ENCODE results near the gene MFSD6. TPM values are rescaled to one million over a fixed set of nuclear protein-coding genes. Genes with fewer than 3 reads are reported as not detected.

Gene MFSD6
- polyA plus RNA-seq, 2 of the 4 experiments (the other 2 are of a cell fraction): 14.3 to 41.3 TPM

DNA sequence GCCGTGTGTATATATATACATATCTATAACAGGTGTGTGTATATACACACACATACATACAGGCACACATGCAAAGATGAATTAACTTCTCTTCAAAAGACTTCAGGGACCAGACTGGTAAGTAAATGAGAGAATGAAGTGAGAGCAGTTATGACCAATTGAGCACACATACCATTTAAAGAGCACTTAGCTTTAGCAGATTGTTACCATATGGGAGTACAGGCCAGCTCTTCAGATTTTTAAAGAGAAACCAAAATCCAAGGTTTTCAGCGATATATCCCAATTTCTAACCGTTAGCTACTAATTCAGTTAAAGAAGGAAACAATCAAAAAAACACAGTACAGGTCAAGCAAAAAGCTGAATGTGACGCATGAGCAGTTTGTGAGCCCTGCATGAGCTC lies 41.1 kb upstream of the MFSD6 start (continued):
- TF ChIP-seq NR3C1 (IDR thresholded peaks at IDR 0.05) (no peak), HOXB5 (CRISPR knock-in tag; IDR thresholded peaks at IDR 0.05) (no peak)

DNA sequence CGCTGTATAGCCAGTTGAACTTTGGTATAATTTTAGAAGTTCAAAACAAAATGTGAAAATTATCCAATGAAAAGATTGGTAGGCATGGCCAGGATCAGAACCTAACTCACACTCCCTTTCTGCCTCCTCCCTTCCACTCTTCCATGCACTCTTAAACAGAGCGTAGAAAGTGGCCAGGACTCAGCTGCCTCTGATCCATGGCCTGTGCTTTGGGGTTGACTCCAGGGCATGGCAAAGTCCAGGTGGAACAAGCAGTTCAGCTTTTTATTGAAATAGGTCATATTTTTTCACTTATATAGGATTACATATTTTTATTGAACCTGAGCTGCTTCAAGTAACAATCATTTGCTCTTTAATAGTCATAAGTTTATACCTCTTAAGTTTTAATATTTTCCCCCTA lies 38.5 kb upstream of the MFSD6 start:
- TF ChIP-seq NFE2L2 (conservative IDR thresholded peaks at IDR 0.05; ENCODE audit: low read length): no peak
- no peak for TF ChIP-seq EHMT2 (IDR thresholded peaks at IDR 0.05; ENCODE audit: low read depth)
- TF ChIP-seq RCOR1 (IDR thresholded peaks at IDR 0.05; ENCODE audit: low read depth, low read length): no peak
- no peak for TF ChIP-seq HOXB5 (CRISPR knock-in tag; IDR thresholded peaks at IDR 0.05)
- no peak for TF ChIP-seq NPAS2 (CRISPR knock-in tag; IDR thresholded peaks at IDR 0.05; ENCODE audit: borderline replicate concordance)
- TF ChIP-seq JUNB (IDR thresholded peaks at IDR 0.05): no peak
- TF ChIP-seq, protein P1, sequence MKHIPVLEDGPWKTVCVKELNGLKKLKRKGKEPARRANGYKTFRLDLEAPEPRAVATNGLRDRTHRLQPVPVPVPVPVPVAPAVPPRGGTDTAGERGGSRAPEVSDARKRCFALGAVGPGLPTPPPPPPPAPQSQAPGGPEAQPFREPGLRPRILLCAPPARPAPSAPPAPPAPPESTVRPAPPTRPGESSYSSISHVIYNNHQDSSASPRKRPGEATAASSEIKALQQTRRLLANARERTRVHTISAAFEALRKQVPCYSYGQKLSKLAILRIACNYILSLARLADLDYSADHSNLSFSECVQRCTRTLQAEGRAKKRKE (CRISPR knock-in tag; IDR thresholded peaks at IDR 0.05; ENCODE audit: low read depth): no peak
- no peak for TF ChIP-seq EHF (CRISPR knock-in tag; IDR thresholded peaks at IDR 0.05)
- TF ChIP-seq, protein P2, sequence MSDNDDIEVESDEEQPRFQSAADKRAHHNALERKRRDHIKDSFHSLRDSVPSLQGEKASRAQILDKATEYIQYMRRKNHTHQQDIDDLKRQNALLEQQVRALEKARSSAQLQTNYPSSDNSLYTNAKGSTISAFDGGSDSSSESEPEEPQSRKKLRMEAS (IDR thresholded peaks at IDR 0.05): no peak
- TF ChIP-seq CBX8 (IDR thresholded peaks at IDR 0.05): no peak
- TF ChIP-seq HOXB13 (CRISPR knock-in tag; IDR thresholded peaks at IDR 0.05; ENCODE audit: low read depth): no peak
- FAIRE-seq (no peak), DNase-seq (ENCODE audit: low read depth in 1 of 2, low spot score in 1 of 2) (no peak), ATAC-seq (no peak)
- no peak overlapping the region for H3K4me2 ChIP-seq
- WGBS (ENCODE audit: missing lambda C conversion rate): 89% methylated on average over 2 of the region's 2 CpGs
- POLR2A ChIA-PET: no interaction called here
- H3K9me3 ChIP-seq: no peaks in the 10 kb centered on the region
- no peak overlapping the region for H3K4me3 ChIP-seq
- no peaks in the 10 kb centered on the region for H3K4me1 ChIP-seq
- no peak overlapping the region for H3K27ac ChIP-seq
- CTCF ChIA-PET: interaction anchor here (0.9 to 1.3 kb wide), 2 partner anchors 13 to 16 kb away, joined by 3 to 5 read pairs; no protein-coding TSS in a partner anchor

DNA sequence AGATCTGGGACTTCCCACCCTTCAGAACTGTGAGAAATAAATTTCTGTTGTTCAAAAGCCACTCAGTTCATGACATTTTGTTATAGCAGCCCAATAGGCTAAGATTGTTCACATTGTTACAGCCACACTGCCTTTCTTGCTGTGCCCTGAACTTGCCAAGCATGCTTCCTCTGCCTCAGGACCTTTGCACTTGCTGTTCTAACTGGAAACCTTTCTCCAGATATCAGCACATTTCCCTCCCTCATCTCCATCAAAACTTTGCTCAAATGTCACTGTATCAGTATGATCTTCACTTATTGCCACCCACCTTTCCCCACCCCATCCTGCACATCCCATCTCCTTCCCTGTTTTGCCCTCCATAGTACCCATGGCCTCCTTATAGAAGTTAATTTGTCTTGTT lies 32.1 kb upstream of the MFSD6 start:
- Histone ChIP-seq H3K27ac (no peak overlapping the region), H3K4me3 (no peak overlapping the region), H3K9me3 (no peaks in the 10 kb centered on the region), H3K4me2 (no peak overlapping the region), H3K4me1 (peaks cover 14% of the 10 kb centered on the region)
- DNase-seq (ENCODE audit: low read depth in 1 of 2, low spot score in 1 of 2): no peak
- CTCF ChIA-PET: interaction anchor here (1.3 kb wide), 1 partner anchor 135 kb away, joined by 4 read pairs; no protein-coding TSS in a partner anchor
- TF ChIP-seq ESRRA (IDR thresholded peaks at IDR 0.05; ENCODE audit: borderline replicate concordance, low read length): no peak
- no peak for TF ChIP-seq TP53 (CRISPR knock-in tag; IDR thresholded peaks at IDR 0.05)
- TF ChIP-seq MYC (IDR thresholded peaks at IDR 0.05; ENCODE audit: borderline replicate concordance, low read length): no peak
- TF ChIP-seq KDM5A (IDR thresholded peaks at IDR 0.05): no peak
- TF ChIP-seq JUN (IDR thresholded peaks at IDR 0.05): no peak
- TF ChIP-seq FOSB (CRISPR knock-in tag; IDR thresholded peaks at IDR 0.05): no peak
- TF ChIP-seq, protein P3, sequence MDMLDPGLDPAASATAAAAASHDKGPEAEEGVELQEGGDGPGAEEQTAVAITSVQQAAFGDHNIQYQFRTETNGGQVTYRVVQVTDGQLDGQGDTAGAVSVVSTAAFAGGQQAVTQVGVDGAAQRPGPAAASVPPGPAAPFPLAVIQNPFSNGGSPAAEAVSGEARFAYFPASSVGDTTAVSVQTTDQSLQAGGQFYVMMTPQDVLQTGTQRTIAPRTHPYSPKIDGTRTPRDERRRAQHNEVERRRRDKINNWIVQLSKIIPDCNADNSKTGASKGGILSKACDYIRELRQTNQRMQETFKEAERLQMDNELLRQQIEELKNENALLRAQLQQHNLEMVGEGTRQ (IDR thresholded peaks at IDR 0.05): no peak
- TF ChIP-seq, protein P4, sequence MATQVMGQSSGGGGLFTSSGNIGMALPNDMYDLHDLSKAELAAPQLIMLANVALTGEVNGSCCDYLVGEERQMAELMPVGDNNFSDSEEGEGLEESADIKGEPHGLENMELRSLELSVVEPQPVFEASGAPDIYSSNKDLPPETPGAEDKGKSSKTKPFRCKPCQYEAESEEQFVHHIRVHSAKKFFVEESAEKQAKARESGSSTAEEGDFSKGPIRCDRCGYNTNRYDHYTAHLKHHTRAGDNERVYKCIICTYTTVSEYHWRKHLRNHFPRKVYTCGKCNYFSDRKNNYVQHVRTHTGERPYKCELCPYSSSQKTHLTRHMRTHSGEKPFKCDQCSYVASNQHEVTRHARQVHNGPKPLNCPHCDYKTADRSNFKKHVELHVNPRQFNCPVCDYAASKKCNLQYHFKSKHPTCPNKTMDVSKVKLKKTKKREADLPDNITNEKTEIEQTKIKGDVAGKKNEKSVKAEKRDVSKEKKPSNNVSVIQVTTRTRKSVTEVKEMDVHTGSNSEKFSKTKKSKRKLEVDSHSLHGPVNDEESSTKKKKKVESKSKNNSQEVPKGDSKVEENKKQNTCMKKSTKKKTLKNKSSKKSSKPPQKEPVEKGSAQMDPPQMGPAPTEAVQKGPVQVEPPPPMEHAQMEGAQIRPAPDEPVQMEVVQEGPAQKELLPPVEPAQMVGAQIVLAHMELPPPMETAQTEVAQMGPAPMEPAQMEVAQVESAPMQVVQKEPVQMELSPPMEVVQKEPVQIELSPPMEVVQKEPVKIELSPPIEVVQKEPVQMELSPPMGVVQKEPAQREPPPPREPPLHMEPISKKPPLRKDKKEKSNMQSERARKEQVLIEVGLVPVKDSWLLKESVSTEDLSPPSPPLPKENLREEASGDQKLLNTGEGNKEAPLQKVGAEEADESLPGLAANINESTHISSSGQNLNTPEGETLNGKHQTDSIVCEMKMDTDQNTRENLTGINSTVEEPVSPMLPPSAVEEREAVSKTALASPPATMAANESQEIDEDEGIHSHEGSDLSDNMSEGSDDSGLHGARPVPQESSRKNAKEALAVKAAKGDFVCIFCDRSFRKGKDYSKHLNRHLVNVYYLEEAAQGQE (IDR thresholded peaks at IDR 0.05): no peak
- no peak for TF ChIP-seq CHD2 (IDR thresholded peaks at IDR 0.05; ENCODE audit: low read length, partially characterized antibody)
- FAIRE-seq: no peak
- ATAC-seq: no peak
- POLR2A ChIA-PET: no interaction called here
